Retinal pigment epithelial cell (primary cell): ENCODE results near the gene ST6GALNAC6.

Source experiments
- DNase-seq: peaks from one replicate; pipeline ENCODE4 v3.0.0-alpha.2; 2010; ENCODE audit warnings: low read depth
- H3K4me3 ChIP-seq: 2 replicates; pipeline ENCODE4 v1.5.1; 2011; ENCODE audit warnings: mild to moderate bottlenecking, low read length, control low read depth, moderate library complexity
- CTCF ChIP-seq: conservative IDR thresholded peaks from 2 replicates; pipeline ENCODE4 v1.5.1; 2011; ENCODE audit warnings: low read depth, low read length, control low read depth, inconsistent platforms

ST6GALNAC6 gene

GRCh38 chr9:127890053-127890452 lies 9.3 kb downstream of the ST6GALNAC6 start:
- H3K4me3 ChIP-seq: no peak overlapping the region
- no peak for TF ChIP-seq CTCF
- no peak for DNase-seq

- peak; percentile 30 for TF ChIP-seq CTCF
- no peak overlapping the region for H3K4me3 ChIP-seq
- no peak for DNase-seq
These were observed 11.6 kb downstream of the ST6GALNAC6 start for GRCh38 chr9:127887792-127888191.

GRCh38 chr9:127886401-127886972 lies 12.9 kb downstream of the ST6GALNAC6 start:
- no peak overlapping the region for H3K4me3 ChIP-seq
- no peak for DNase-seq
- TF ChIP-seq CTCF: no peak

GRCh38 chr9:127885508-127886281 lies 13.7 kb downstream of the ST6GALNAC6 start:
- no peak for TF ChIP-seq CTCF
- H3K4me3 ChIP-seq: no peak overlapping the region
- no peak for DNase-seq

GRCh38 chr9:127884976-127885490 lies 14.4 kb downstream of the ST6GALNAC6 start:
- no peak for DNase-seq
- TF ChIP-seq CTCF: no peak
- no peak overlapping the region for H3K4me3 ChIP-seq

GRCh38 chr9:127884427-127884911 lies 14.9 kb downstream of the ST6GALNAC6 start:
- no peak overlapping the region for H3K4me3 ChIP-seq
- no peak for DNase-seq

More at GRCh38 chr9:127884427-127884911, 14.9 kb downstream of the ST6GALNAC6 start:
- TF ChIP-seq CTCF: no peak
